Stimulated activated CD4-positive, alpha-beta T cell treated with anti-CD3 and anti-CD28 coated beads, Interleukin-1b, Interleukin-23, amount 100 ng/mL, for 1 hour (primary cell): ENCODE results near the gene SF3B1.
"Not testable (repeated sequence)": the region's sequence is repeated elsewhere in the genome, so short reads cannot be mapped to it uniquely, and the experiment has no call there.

Experiments
- DNase-seq, 2 donors: peaks; one replicate each; pipeline ENCODE4 v3.0.0-alpha.2; 2020; ENCODE audit warnings: low read depth in 2 of 2

Gene SF3B1

DNA sequence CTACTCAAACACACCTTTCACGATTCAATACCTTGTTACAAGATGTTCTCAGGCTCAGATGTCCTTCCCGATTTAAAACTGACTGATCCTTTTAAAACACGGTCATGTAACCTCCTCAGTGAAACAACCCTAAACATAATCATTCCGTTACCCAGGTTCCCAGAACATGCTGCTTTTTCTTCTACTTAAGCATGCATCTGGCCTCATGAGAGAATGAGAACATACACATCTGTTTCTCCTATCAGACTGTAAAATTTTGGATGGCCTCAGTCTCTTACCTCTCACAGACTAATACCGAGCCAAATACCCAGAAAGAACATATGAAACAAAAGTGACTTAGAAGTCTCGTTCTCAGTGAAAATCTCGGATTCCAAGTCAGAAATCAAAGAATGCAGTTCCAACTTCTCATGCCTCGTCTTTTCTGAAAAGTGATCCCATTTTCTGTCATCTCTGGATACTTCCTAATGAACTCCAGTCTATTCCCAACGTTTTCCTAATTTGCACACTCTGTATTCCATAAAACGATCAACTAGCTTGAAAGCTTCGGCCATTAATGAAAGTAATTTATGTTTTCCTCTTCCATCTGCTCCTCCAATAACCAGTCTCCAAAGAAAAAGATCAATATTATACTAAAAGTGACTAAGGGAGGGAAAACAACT lies 919 bp downstream of the SF3B1 start:
- no peak for DNase-seq

DNA sequence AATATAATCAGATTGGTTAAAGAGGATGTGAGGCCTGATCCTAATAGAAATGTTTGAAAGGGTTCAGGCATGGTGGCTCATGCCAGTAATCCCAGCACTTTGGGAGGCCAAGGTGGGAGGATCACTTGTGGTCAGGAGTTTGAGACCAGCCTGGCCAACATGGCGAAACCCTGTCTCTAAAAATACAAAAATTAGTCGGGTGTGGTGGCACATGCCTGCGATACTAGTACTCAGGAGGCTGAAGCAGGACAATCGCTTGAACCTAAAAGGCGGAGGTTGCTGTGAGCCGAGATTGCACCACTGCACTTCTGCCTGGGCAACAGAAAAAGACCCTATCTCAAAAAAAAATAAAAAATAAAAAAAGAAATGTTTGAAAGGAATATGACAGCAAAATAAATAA lies 2.3 kb downstream of the SF3B1 start:
- not testable (repeated sequence) for DNase-seq

- DNase-seq = no peak
These were observed 3.0 kb downstream of the SF3B1 start for GRCh38 chr2:197431858-197432257.

DNA sequence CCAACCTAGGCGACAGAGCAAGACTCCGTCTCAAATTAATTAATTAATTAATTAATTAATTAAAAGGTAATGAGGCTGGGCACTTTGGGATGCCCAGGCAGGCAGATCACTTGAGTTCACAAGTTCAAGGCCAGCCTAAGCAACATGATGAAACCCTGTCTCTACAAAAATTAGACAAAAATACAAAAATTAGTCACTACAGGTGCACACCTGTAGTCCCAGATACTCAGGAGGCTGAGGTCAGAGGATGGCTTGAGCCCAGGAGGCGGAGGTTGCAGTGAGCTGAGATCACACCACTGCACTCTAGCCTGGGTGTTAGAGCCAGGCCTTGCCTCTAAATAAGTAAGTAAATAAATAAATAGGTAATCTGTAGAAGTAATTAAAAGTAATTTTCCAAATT lies 6.8 kb downstream of the SF3B1 start:
- DNase-seq = no peak

DNA sequence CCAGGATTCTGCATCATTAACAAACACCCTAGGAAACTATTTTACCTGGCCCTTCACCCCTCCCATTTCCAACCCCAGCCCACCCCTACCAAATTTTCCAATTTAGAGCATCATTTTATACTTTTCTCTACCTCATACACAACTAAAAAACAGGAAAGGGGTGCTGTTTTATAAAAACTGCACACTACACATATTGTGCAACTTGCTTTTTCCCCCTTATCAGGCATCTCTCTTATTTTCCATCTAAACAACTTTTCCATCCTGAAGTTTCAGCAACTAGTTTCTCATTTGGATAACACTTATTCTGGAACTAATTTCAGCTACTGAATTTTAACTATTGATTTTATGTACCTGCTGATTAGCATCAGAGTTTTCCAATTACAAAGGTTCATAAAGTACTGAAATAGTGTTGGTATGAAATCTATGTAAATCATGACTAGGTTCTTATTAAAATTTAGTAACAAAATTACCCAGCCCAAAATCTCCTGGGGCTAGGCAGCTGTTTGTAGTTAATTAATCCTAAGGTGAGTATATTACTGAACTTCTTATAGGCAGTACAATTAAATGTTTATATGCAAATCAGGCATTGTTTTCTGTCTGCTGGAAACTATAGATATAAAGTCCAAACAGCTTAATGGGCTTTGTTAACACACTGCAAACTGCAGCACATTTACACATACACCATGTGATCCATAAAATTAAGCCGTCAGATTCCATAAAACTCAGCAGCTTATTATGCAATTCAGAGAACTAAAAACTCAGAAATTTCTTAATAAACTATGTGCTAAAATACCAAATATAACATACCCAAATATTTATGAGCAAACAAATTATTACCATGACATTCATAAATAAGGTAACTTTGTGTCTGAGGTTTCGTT lies 7.9 kb downstream of the SF3B1 start:
- DNase-seq = no peak

DNA sequence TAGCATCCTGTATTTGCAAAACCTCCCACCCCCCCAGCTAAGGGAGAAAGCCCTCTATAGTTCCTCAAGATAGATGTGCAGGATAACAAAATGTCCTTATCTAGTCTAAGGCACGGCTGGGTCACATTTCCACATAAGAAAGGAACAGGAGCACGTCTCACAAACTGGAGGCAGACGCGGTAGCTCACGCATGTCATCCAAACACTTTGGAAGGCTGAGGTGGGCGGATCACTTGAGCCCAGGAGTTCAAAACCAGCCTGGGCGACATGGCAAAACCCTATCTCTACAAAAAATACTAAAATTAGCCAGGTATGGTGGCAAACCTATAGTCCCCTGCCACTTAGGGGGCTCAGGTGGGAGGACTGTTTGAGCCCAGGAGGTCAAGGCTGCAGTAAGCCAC lies 9.3 kb downstream of the SF3B1 start:
- DNase-seq = no peak

DNA sequence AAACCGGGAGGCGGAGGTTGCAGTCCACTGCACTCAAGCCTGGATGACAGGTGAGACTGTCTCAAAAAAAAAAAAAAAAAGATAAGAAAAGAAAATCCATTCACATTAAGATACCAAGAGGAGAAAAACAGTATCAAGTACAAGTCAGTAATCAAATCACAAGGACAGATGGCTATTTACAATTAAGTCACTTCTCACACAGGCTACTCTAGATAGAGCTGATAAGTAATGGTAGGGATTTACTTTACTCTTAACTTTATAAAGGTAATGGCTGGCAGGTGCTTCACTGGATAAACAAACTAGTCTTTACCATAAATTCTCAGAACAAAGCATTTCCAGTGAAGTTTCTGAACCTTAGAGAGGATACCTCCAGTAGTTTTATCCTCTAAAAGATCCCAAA lies 11.5 kb downstream of the SF3B1 start:
- no peak for DNase-seq

DNA sequence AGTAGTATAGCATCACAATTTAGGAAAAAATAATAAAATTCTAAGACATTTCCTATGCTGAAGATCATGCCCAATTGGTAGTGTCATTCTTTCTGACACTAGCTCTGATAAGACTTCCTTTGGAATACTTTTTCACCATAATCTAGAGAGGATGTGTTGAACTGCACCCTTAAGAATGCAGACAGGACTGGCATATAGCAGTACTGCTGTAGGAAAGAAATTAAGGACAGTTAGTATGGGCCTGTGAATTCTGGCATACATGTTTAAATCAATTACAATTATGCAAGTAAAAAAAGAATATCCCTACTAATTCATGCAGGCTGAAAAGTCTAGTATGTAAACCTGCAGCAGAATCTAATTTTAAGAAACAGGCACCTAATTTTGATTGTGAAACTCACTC lies 15.4 kb downstream of the SF3B1 start:
- DNase-seq = no peak

GRCh38 chr2:197416268-197416667 lies 18.6 kb downstream of the SF3B1 start:
- DNase-seq = no peak

GRCh38 chr2:197414515-197414914 lies 20.3 kb downstream of the SF3B1 start:
- DNase-seq = no peak

GRCh38 chr2:197414039-197414438 lies 20.8 kb downstream of the SF3B1 start:
- no peak for DNase-seq

- DNase-seq = no peak
These were observed 29.2 kb downstream of the SF3B1 start for GRCh38 chr2:197405582-197405981.

- no peak for DNase-seq
These were observed 34.8 kb downstream of the SF3B1 start for GRCh38 chr2:197399887-197400540.

DNA sequence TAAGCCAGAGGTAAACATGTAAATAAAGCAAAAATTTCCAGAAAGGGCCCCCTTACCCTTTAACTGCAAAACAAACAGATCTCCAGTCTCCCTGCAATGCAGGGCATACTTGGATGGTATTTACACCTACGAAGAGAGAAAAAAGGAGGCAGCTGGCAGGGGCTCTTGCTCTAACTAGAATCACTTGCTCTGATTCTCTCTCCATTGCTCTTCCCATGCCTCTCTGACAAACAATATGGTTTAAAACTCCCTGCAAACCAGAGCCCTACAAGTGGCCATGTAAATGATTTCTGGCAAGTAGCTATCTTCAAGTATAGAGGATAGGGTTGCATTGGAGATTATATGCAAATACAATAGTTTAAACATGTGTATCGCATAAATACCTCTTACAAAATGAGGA lies 35.9 kb downstream of the SF3B1 start:
- no peak for DNase-seq

GRCh38 chr2:197391220-197391717 lies 43.6 kb downstream of the SF3B1 start:
- no peak for DNase-seq

- no peak for DNase-seq
These were observed 45.8 kb downstream of the SF3B1 start for GRCh38 chr2:197388866-197389587.

DNA sequence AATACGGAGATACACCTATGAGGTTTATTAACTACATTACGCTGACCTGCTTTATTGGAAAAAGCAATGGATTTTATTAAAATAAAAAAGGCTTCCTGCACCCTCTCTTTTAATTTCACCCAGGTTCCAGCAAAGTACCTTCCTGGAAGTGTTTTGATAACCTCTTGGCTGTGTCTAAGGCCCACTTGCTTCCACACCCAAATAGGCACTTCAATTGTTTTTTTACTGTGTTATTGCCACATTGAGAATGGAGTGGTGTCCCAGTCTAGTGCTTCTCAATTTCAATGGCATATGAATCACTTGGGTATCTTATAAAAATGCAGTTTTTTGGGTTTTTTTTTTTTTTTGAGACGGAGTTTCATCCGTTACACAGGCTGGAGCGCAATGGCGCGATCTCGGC lies 47.6 kb downstream of the SF3B1 start:
- DNase-seq = no peak

- no peak for DNase-seq
These were observed 48.6 kb downstream of the SF3B1 start for GRCh38 chr2:197386242-197386641.

DNA sequence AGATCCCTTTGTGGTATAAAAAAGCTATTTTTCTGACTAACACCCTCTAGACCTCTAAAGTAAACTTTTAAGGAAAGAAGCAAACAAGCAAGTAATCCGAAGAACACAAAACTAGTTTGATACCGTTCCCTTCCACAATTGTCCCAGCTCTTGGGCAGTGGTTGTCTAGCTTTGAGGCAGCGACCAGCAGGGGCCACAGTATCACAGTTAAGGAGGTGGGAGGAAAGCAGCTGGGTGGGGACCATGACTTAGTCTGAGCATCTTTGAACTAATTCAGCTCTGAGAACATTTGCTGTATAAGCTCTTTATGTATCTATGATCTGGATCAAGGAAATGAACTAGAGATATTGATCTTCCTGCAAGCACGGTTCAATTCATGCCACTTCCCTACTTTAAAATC lies 51.0 kb downstream of the SF3B1 start:
- DNase-seq = no peak

DNA sequence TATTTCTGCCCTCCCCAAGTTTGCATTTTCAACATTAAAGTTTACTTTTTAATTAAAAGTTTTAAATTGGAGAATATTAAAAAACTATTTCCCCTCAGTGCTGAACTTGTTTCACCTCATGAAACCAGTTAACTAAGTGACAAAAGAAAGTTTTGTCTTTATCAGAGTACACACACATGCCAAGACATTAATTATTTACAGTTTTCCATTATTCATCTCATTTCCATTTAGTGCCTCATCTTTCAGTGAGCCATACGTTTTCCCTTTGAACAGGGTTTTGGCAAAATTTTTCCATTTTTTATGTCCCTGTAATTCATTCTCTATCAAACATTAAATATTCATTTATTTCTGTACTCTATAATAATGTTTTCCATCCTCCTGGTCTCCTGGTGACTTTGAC lies 53.2 kb downstream of the SF3B1 start:
- DNase-seq = no peak

GRCh38 chr2:197379918-197380309 lies 54.9 kb downstream of the SF3B1 start:
- not testable (repeated sequence) for DNase-seq
